HG02840 (cell line): ENCODE measurements around the gene ZNF792.
"Not testable (repeated sequence)": the region's sequence is repeated elsewhere in the genome, so short reads cannot be mapped to it uniquely, and the experiment has no call there.

Experiments
- ATAC-seq: cut with Tn5 transposase; IDR thresholded peaks from one replicate; pipeline ENCODE4 v1.9.1; 2021; ENCODE audit warnings: mild to moderate bottlenecking, moderate library complexity, moderate number of reproducible peaks; ENCODE audit not compliant: unreplicated experiment, low FRiP score

ZNF792 gene

GRCh38 chr19:34963573-34964406 lies at the start of gene ZNF792:
ZNF792 (minus strand) TSS chr19:34964229; CDS start chr19:34963662, 567 bp downstream.
- ATAC-seq = no peak

- no peak for ATAC-seq
Observed at GRCh38 chr19:35013041-35013819, 49.2 kb upstream of the ZNF792 start.

GRCh38 chr19:35011737-35012682 lies 48.0 kb upstream of the ZNF792 start:
- ATAC-seq = no peak

GRCh38 chr19:35011091-35011689 lies 47.2 kb upstream of the ZNF792 start:
- no peak for ATAC-seq

GRCh38 chr19:35009424-35010415 lies 45.7 kb upstream of the ZNF792 start:
- no peak for ATAC-seq

GRCh38 chr19:35008891-35009341 lies 44.9 kb upstream of the ZNF792 start:
- ATAC-seq = no peak

- ATAC-seq = not testable (repeated sequence)
Observed at GRCh38 chr19:35007427-35007826, 43.4 kb upstream of the ZNF792 start.

- no peak for ATAC-seq
Observed at GRCh38 chr19:35006999-35007365, 43.0 kb upstream of the ZNF792 start.

GRCh38 chr19:35006342-35006998 lies 42.4 kb upstream of the ZNF792 start:
- ATAC-seq = no peak

- ATAC-seq = not testable (repeated sequence)
Observed at GRCh38 chr19:35006007-35006341, 41.9 kb upstream of the ZNF792 start.

- no peak for ATAC-seq
Observed at GRCh38 chr19:35005256-35005977, 41.4 kb upstream of the ZNF792 start.

GRCh38 chr19:35004517-35005255 lies 40.7 kb upstream of the ZNF792 start:
- no peak for ATAC-seq

- ATAC-seq = no peak
Observed at GRCh38 chr19:35002037-35002535, 38.1 kb upstream of the ZNF792 start.

GRCh38 chr19:35000647-35001501 lies 36.8 kb upstream of the ZNF792 start:
- ATAC-seq = peak; percentile 22

GRCh38 chr19:35000338-35000646 lies 36.3 kb upstream of the ZNF792 start:
- ATAC-seq = no peak
